K562 (cell line): ENCODE data around the gene ZNF593OS. TPM values are rescaled to one million over a fixed set of nuclear protein-coding genes. Genes with fewer than 3 reads are reported as not detected.

Experiments
- BRF1 ChIP-seq: IDR thresholded peaks from 3 replicates; pipeline ENCODE4 v1.6.1; 2011; ENCODE audit warnings: borderline replicate concordance, mild to moderate bottlenecking; ENCODE audit not compliant: insufficient read length; ENCODE audit errors: extremely low read depth
- KAT7 ChIP-seq: sonication (generic); formaldehyde crosslinking; IDR thresholded peaks from 2 replicates; pipeline ENCODE4 v1.8.0; 2022; ENCODE audit warnings: missing genetic modification reagents, mild to moderate bottlenecking, borderline replicate concordance
- KLF6 ChIP-seq: fragments of 250-450 bp; sonication (Bioruptor Pico); IDR thresholded peaks from 2 replicates; pipeline ENCODE4 v1.4.0; 2020; ENCODE audit warnings: mild to moderate bottlenecking, moderate library complexity, borderline replicate concordance
- MIER1 ChIP-seq: fragments of 450-650 bp; IDR thresholded peaks from 2 replicates; pipeline ENCODE4 v1.6.1; 2016; ENCODE audit warnings: antibody characterized with exemption, mild to moderate bottlenecking, low read depth
- NR2C1 ChIP-seq, 2 experiments: fragments of 450-650 bp; IDR thresholded peaks; 2 replicates each; pipeline ENCODE4 v1.6.1; 2017; ENCODE audit warnings: mild to moderate bottlenecking in 2 of 2, antibody characterized with exemption in 1 of 2, inconsistent platforms in 1 of 2, missing compliant biosample characterization in 1 of 2, missing genetic modification characterization in 1 of 2
- PHB2 ChIP-seq: fragments of 450-650 bp; IDR thresholded peaks from 2 replicates; pipeline ENCODE4 v1.6.1; 2017; ENCODE audit warnings: low read depth
- PPARD ChIP-seq: fragments of 250-450 bp; sonication (Bioruptor Pico); IDR thresholded peaks from 2 replicates; pipeline ENCODE4 v1.8.0; 2022; ENCODE audit warnings: inconsistent platforms, mild to moderate bottlenecking, moderate library complexity
- RFX7 ChIP-seq: fragments of 250-450 bp; sonication (Bioruptor Pico); IDR thresholded peaks from 2 replicates; pipeline ENCODE4 v1.5.1; 2021; ENCODE audit warnings: mild to moderate bottlenecking
- TBP ChIP-seq: optimal IDR thresholded peaks from 2 replicates; pipeline ENCODE3; 2011; ENCODE audit warnings: low read depth, low read length, improper control_type of control experiment
- TFAM ChIP-seq: fragments of 250-450 bp; sonication (Bioruptor Pico); conservative IDR thresholded peaks from 2 replicates; pipeline ENCODE4 v1.5.0; 2021; ENCODE audit warnings: mild to moderate bottlenecking, moderate library complexity
- ZBTB17 ChIP-seq: fragments of 450-650 bp; formaldehyde crosslinking; IDR thresholded peaks from 2 replicates; pipeline ENCODE4 v1.4.0; 2020; ENCODE audit warnings: mild to moderate bottlenecking
- ZKSCAN3 ChIP-seq: fragments of 250-450 bp; sonication (Bioruptor Pico); IDR thresholded peaks from 2 replicates; pipeline ENCODE4 v1.4.0; 2020
- ZNF133 ChIP-seq: fragments of 250-450 bp; sonication (Bioruptor Pico); IDR thresholded peaks from 2 replicates; pipeline ENCODE4 v1.4.0; 2020; ENCODE audit warnings: mild to moderate bottlenecking
- ZNF766 ChIP-seq: fragments of 200-800 bp; sonication (Bioruptor generic); conservative IDR thresholded peaks from 2 replicates; pipeline ENCODE4 v1.6.1; 2016; ENCODE audit warnings: missing genetic modification characterization, missing compliant biosample characterization
- polyA plus RNA-seq, 8 experiments: library from polyadenylated mRNA; depleted of rRNA in 4 of 8; stranded (reverse) in 5 of 8; unstranded in 3 of 8; fragments of >200 nt; fragmentation: Nextera tagmentation in 2 of 8; fragmentation: Illumina TruSeq in 1 of 8; extraction: Ambion mirVana in 2 of 8; extraction: Trizol in 1 of 8; gene quantifications; 2 replicates each; pipeline versions ENCODE4 v1.2.1 to v1.2.3, GENCODE V29; 2011 to 2014; ENCODE audit warnings: inconsistent platforms in 1 of 8, missing spikeins in 1 of 8
- total RNA-seq, 7 experiments: library from RNA; depleted of rRNA in 6 of 7; stranded (reverse); fragments of >200 nt in 6 of 7; fragmentation: Illumina TruSeq in 2 of 7; extraction: Trizol in 2 of 7; gene quantifications; 2 replicates each; pipeline versions ENCODE4 v1.2.1 to v1.2.3, GENCODE V29; 2011 to 2021; ENCODE audit warnings: low replicate concordance in 1 of 7
- TF ChIP-seq, protein P1 (sequence below): fragments of 250-450 bp; sonication (Bioruptor Pico); IDR thresholded peaks from 2 replicates; pipeline ENCODE4 v1.4.0; 2020
- TF ChIP-seq, protein P2 (sequence below): conservative IDR thresholded peaks from 2 replicates; pipeline ENCODE4 v1.6.1; 2011; ENCODE audit warnings: low read depth, mild to moderate bottlenecking, low read length; ENCODE audit not compliant: control insufficient read depth
- TF ChIP-seq, protein P3 (sequence below): sonication (generic); formaldehyde crosslinking; IDR thresholded peaks from 2 replicates; pipeline ENCODE4 v1.8.1; 2023; ENCODE audit warnings: mild to moderate bottlenecking, missing genetic modification reagents
- TF ChIP-seq, protein P4 (sequence below): fragments of 450-650 bp; IDR thresholded peaks from 2 replicates; pipeline ENCODE4 v1.6.1; 2016; ENCODE audit warnings: low read depth, mild to moderate bottlenecking, moderate library complexity

Gene ZNF593OS
- total and polyA plus RNA-seq, 9 of the 15 experiments (the other 6 are each of a cell fraction or from before 2014, with no cell fraction given), result 0.24 to 0.27 TPM; not detected in 7

DNA sequence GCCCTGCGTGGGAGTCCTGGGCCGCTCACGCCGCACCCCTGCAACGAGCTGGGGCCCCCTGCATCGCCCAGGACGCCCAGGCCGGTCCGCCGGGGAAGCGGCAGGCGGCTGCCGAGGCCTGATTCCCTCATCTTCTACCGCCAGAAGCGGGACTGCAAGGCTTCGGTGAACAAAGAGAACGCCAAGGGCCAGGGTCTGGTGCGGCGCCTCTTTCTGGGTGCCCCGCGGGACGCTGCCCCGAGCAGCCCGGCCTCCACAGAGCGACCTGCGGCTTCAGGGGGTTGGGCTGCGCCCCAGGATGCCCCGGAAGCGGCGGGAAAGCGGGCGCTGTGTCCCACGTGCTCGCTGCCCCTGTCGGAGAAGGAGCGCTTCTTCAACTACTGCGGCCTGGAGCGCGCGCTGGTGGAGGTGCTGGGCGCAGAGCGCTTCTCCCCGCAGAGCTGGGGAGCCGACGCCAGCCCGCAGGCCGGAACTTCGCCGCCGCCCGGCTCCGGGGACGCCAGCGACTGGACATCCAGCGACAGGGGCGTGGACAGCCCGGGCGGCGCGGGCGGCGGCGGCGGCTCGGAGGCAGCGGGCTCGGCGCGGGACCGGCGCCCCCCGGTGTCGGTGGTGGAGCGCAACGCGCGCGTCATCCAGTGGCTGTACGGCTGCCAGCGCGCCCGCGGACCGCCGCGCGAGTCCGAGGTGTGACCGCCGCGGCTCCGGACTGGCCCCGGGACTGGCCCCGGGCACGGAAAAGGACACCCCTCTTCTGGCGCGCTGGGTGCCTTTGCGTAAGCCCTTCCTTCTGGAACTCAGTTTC, 10.0 kb downstream of the ZNF593OS start (continued):
- TF ChIP-seq, protein P1, sequence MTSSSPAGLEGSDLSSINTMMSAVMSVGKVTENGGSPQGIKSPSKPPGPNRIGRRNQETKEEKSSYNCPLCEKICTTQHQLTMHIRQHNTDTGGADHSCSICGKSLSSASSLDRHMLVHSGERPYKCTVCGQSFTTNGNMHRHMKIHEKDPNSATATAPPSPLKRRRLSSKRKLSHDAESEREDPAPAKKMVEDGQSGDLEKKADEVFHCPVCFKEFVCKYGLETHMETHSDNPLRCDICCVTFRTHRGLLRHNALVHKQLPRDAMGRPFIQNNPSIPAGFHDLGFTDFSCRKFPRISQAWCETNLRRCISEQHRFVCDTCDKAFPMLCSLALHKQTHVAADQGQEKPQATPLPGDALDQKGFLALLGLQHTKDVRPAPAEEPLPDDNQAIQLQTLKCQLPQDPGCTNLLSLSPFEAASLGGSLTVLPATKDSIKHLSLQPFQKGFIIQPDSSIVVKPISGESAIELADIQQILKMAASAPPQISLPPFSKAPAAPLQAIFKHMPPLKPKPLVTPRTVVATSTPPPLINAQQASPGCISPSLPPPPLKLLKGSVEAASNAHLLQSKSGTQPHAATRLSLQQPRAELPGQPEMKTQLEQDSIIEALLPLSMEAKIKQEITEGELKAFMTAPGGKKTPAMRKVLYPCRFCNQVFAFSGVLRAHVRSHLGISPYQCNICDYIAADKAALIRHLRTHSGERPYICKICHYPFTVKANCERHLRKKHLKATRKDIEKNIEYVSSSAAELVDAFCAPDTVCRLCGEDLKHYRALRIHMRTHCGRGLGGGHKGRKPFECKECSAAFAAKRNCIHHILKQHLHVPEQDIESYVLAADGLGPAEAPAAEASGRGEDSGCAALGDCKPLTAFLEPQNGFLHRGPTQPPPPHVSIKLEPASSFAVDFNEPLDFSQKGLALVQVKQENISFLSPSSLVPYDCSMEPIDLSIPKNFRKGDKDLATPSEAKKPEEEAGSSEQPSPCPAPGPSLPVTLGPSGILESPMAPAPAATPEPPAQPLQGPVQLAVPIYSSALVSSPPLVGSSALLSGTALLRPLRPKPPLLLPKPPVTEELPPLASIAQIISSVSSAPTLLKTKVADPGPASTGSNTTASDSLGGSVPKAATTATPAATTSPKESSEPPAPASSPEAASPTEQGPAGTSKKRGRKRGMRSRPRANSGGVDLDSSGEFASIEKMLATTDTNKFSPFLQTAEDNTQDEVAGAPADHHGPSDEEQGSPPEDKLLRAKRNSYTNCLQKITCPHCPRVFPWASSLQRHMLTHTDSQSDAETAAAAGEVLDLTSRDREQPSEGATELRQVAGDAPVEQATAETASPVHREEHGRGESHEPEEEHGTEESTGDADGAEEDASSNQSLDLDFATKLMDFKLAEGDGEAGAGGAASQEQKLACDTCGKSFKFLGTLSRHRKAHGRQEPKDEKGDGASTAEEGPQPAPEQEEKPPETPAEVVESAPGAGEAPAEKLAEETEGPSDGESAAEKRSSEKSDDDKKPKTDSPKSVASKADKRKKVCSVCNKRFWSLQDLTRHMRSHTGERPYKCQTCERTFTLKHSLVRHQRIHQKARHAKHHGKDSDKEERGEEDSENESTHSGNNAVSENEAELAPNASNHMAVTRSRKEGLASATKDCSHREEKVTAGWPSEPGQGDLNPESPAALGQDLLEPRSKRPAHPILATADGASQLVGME (CRISPR knock-in tag), result peak; percentile 81
- TF ChIP-seq TBP (peak; percentile 52), KLF6 (CRISPR knock-in tag) (peak; percentile 78; the same call in 1 of the 2 replicates), BRF1 (no peak), ZNF133 (CRISPR knock-in tag) (no peak), ZNF766 (CRISPR knock-in tag) (0 out of 2 replicates have a peak, but pooled peaks have one; percentile 17), NR2C1 (IDR thresholded peaks at IDR 0.05) (no peak), NR2C1 (tag; IDR thresholded peaks at IDR 0.05) (0 out of 2 replicates have a peak, but pooled peaks have one; percentile 23), MIER1 (no peak), TFAM (CRISPR knock-in tag) (no peak), RFX7 (no peak), KAT7 (no peak), ZKSCAN3 (CRISPR knock-in tag) (no peak), PHB2 (no peak), PPARD (no peak), ZBTB17 (peak; percentile 79; the same call in 1 of the 2 replicates)
- TF ChIP-seq, protein P2, sequence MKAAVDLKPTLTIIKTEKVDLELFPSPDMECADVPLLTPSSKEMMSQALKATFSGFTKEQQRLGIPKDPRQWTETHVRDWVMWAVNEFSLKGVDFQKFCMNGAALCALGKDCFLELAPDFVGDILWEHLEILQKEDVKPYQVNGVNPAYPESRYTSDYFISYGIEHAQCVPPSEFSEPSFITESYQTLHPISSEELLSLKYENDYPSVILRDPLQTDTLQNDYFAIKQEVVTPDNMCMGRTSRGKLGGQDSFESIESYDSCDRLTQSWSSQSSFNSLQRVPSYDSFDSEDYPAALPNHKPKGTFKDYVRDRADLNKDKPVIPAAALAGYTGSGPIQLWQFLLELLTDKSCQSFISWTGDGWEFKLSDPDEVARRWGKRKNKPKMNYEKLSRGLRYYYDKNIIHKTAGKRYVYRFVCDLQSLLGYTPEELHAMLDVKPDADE, result no peak; the same call in 1 of the 2 replicates
- TF ChIP-seq, protein P3, sequence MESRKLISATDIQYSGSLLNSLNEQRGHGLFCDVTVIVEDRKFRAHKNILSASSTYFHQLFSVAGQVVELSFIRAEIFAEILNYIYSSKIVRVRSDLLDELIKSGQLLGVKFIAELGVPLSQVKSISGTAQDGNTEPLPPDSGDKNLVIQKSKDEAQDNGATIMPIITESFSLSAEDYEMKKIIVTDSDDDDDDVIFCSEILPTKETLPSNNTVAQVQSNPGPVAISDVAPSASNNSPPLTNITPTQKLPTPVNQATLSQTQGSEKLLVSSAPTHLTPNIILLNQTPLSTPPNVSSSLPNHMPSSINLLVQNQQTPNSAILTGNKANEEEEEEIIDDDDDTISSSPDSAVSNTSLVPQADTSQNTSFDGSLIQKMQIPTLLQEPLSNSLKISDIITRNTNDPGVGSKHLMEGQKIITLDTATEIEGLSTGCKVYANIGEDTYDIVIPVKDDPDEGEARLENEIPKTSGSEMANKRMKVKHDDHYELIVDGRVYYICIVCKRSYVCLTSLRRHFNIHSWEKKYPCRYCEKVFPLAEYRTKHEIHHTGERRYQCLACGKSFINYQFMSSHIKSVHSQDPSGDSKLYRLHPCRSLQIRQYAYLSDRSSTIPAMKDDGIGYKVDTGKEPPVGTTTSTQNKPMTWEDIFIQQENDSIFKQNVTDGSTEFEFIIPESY, result peak; percentile 58
- TF ChIP-seq, protein P4, sequence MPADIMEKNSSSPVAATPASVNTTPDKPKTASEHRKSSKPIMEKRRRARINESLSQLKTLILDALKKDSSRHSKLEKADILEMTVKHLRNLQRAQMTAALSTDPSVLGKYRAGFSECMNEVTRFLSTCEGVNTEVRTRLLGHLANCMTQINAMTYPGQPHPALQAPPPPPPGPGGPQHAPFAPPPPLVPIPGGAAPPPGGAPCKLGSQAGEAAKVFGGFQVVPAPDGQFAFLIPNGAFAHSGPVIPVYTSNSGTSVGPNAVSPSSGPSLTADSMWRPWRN, result no peak
